Skeletal muscle cell (primary cell): Measurements from ENCODE around the gene CD70.
"Not testable (repeated sequence)": the region's sequence is repeated elsewhere in the genome, so short reads cannot be mapped to it uniquely, and the experiment has no call there.

Source experiments
- DNase-seq: peaks from one replicate; pipeline ENCODE4 v3.0.0-alpha.2; 2010; ENCODE audit warnings: low read depth
- H3K4me3 ChIP-seq: 2 replicates; pipeline ENCODE4 v1.5.1; 2011; ENCODE audit warnings: low read depth, mild to moderate bottlenecking, control low read depth, low read length, moderate library complexity

The CD70 gene

GRCh38 chr19:6576869-6577475, 14.0 kb downstream of the CD70 start:
- DNase-seq, result no peak
- no peak overlapping the region for H3K4me3 ChIP-seq

- no peak for DNase-seq
- no peak overlapping the region for H3K4me3 ChIP-seq
Observed at GRCh38 chr19:6573350-6573749, 17.6 kb downstream of the CD70 start.

GRCh38 chr19:6572217-6572616, 18.7 kb downstream of the CD70 start:
- no peak overlapping the region for H3K4me3 ChIP-seq
- DNase-seq, result no peak

DNA sequence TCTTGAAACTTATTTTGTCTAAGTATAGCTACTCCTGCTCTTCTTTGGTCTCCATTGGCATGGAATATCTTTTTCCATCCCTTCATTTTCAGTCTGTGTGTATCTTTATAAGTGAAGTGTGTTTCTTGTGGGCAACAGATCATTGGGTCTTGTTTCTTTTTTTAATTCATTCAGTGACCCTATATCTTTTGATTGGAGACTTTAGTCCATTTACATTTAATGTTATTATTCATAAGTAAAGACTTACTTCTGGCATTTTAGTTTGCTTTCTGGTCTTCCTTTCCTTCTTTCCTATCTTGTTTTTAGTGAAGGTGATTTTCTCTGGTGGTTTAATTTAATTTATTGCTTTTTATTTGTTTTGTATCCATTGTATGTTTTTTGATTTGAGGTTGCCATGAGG, 19.8 kb downstream of the CD70 start:
- no peak for DNase-seq
- H3K4me3 ChIP-seq, result no peak overlapping the region

- H3K4me3 ChIP-seq, result no peak overlapping the region
- no peak for DNase-seq
Observed at GRCh38 chr19:6570764-6571163, 20.2 kb downstream of the CD70 start.

DNA sequence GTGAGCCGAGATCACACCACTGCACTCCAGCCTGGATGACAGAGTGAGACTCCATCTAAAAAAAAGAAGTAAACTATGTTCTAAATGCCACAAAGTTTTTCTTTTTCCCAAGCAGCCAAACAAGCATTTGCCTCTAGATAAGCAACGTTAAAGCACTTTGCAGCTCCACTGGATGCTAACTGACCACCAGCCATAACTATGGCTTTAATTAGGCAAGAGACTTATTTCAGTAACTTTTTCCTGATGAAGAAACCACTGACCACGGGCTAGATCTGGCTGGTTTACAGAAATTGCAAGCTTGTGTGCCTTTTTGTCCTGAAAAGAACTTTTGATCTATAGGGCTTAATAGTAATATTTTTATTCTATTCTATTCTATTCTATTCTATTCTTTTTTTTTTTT, 22.1 kb downstream of the CD70 start:
- no peak overlapping the region for H3K4me3 ChIP-seq
- no peak for DNase-seq

- no peak for DNase-seq
- H3K4me3 ChIP-seq, result no peak overlapping the region
Observed at GRCh38 chr19:6568010-6568526, 22.9 kb downstream of the CD70 start.

DNA sequence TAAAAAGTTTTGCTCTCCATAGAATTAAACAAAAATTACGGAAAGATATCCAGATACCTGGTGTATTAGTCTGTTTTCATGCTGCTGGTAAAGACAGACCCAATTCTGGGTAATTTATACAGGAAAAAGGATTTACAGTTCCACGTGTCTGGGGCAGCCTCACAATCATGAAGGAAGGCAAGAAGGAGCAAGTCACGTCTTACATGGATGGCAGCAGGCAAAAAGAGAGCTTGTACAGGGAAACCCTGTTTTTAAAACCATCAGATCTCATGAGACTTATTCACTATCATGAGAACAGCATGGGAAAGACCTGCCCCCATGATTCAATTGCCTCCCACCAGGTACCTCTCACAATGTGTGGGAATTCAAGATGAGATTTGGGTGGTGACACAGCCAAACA, 24.2 kb downstream of the CD70 start:
- H3K4me3 ChIP-seq, DNase-seq: not testable (repeated sequence)

GRCh38 chr19:6564393-6564792, 26.6 kb downstream of the CD70 start:
- H3K4me3 ChIP-seq, result no peak overlapping the region
- DNase-seq, result no peak

DNA sequence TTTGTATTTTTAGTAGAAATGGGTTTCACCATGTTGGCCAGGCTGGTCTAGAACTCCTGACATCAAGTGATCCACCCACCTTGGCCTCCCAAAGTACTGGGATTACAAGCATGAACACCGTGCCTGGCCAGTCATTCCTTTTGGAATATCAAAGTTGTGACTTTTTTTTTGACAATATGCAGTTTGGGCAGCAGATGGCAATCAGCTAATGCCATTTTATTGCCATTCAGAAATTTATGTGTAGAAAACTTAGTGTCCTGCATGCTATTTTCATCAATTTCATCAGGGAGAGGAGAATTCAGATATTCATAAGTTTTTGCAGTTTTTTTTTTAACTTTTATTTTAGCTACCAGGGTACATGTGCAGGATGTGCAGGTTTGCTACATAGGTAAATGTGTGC, 28.5 kb downstream of the CD70 start:
- not testable (repeated sequence) for DNase-seq, H3K4me3 ChIP-seq

GRCh38 chr19:6556480-6557195, 34.3 kb downstream of the CD70 start:
- DNase-seq, result no peak
- H3K4me3 ChIP-seq, result no peak overlapping the region

GRCh38 chr19:6556043-6556449, 34.9 kb downstream of the CD70 start:
- no peak for DNase-seq
- H3K4me3 ChIP-seq, result no peak overlapping the region

- no peak overlapping the region for H3K4me3 ChIP-seq
- no peak for DNase-seq
Observed at GRCh38 chr19:6551607-6552450, 39.1 kb downstream of the CD70 start.

GRCh38 chr19:6551091-6551490, 39.9 kb downstream of the CD70 start:
- no peak overlapping the region for H3K4me3 ChIP-seq
- no peak for DNase-seq

DNA sequence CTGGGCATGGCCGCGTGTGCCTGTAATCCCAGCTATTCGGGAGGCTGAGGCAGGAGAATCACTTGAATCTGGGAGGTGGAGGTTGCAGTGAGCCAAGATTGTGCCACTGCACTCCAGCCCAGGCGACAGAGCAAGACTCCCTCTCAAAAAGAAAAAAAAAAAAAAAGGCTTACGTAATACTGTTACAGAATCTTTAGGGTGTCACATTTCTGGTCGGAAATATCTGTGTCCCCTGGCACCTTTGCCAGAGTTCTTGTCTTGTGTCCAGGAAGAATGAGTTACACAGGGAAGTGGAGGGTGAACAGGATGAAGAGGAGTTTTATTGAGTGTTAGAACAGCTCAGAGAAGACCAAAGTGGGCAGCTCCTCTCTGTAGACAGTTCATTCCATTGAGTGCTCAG, 40.3 kb downstream of the CD70 start:
- not testable (repeated sequence) for DNase-seq, H3K4me3 ChIP-seq

GRCh38 chr19:6543866-6544347, 47.0 kb downstream of the CD70 start:
- H3K4me3 ChIP-seq, result no peak overlapping the region
- DNase-seq, result no peak

DNA sequence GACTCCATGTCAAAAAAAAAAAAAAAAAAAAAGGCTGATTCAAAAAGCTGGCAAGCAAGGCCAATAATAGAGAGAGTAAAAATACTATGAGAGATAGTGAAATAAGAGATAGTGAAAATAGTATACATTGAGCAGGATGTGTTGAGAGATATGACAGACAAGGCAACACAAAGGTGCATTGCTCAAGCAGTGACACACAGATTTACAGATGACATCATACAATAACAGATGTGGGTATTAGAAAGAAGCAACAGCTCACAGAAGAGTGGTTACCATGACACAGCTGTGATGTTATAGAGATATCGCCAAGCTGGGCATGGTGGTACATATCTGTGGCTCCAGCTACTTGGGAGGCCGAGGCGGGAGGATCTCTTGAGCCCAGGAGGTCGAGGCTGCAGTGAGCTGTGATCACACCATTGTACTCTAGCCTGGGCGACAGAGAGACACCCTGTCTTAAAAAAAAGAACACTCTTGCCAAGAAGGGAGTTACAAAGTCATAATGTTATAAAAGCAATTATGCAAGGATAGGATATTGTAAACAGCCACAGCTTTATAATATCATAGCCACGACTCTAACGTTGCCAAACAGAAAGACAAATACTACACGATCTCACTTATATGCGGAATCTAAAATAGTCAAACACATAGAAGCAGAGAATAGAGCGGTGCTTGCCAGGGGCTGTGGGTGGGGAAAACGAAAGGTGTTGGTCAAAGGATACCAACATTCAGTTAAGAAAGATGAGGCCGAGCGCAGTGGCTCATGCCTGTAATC, 49.8 kb downstream of the CD70 start:
- no peak for DNase-seq
- no peak overlapping the region for H3K4me3 ChIP-seq

DNA sequence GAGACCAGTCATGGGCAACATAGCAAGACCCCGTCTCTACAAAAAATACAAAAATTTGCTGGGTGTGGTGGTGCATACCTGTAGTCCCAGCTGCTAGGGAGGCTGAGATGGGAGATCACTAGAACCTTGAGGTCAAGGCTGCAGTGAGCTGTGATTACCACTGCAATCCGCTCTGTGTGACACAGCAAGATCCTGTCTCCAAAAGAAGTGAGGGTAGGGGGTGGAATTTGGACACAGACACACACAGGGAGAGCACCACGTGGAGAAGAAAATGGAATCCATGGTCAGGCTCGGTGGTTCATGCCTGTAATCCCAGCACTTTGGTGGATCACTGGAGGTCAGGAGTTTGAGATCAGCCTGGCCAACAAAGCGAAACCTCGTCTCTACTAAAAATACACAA, 51.4 kb downstream of the CD70 start:
- no peak for DNase-seq
- no peak overlapping the region for H3K4me3 ChIP-seq
